GM23248 (cell line): ENCODE measurements around the gene PANX3. TPM values are rescaled to one million over a fixed set of nuclear protein-coding genes. Genes with fewer than 3 reads are reported as not detected.

Experiments
- DNase-seq: peaks from one replicate; pipeline ENCODE4 v3.0.0-alpha.2; 2015
- H2AFZ ChIP-seq: fragments of 200-600 bp; sonication (generic); 2 replicates; pipeline ENCODE4 v1.6.1; 2016; ENCODE audit warnings: antibody characterized with exemption
- H3F3A ChIP-seq: fragments of 200-600 bp; sonication (generic); 2 replicates; pipeline ENCODE4 v1.6.1; 2016; ENCODE audit warnings: mild to moderate bottlenecking, antibody characterized with exemption, mixed run types; ENCODE audit not compliant: insufficient read depth
- H3K27ac ChIP-seq: fragments of 200-600 bp; sonication (generic); 2 replicates; pipeline ENCODE4 v1.5.1; 2016; ENCODE audit warnings: mild to moderate bottlenecking
- H3K27me3 ChIP-seq: fragments of 200-600 bp; sonication (generic); replicated peaks from 2 replicates; pipeline ENCODE4 v1.6.1; 2016; ENCODE audit warnings: mild to moderate bottlenecking; ENCODE audit not compliant: insufficient read depth
- H3K36me3 ChIP-seq: fragments of 200-600 bp; sonication (generic); 2 replicates; pipeline ENCODE4 v1.6.1; 2016; ENCODE audit warnings: low read depth, mild to moderate bottlenecking
- H3K4me1 ChIP-seq: fragments of 200-600 bp; sonication (generic); 2 replicates; pipeline ENCODE4 v1.6.1; 2016; ENCODE audit warnings: mild to moderate bottlenecking; ENCODE audit not compliant: insufficient read depth
- H3K4me2 ChIP-seq: fragments of 200-600 bp; sonication (generic); one replicate; pipeline ENCODE4 v1.6.1; 2016; ENCODE audit warnings: mild to moderate bottlenecking; ENCODE audit not compliant: unreplicated experiment
- H3K4me3 ChIP-seq: fragments of 200-600 bp; sonication (generic); 2 replicates; pipeline ENCODE4 v1.5.1; 2016; ENCODE audit warnings: mild to moderate bottlenecking
- H3K79me2 ChIP-seq: fragments of 200-600 bp; sonication (generic); 2 replicates; pipeline ENCODE4 v1.6.1; 2016; ENCODE audit warnings: mild to moderate bottlenecking; ENCODE audit not compliant: insufficient read depth
- H3K9ac ChIP-seq: fragments of 200-600 bp; sonication (generic); 2 replicates; pipeline ENCODE4 v1.6.1; 2016; ENCODE audit warnings: mild to moderate bottlenecking
- H3K9me2 ChIP-seq: fragments of 200-600 bp; sonication (generic); 2 replicates; pipeline ENCODE4 v1.6.1; 2016; ENCODE audit warnings: mixed run types, mild to moderate bottlenecking, moderate library complexity; ENCODE audit not compliant: insufficient read depth
- H3K9me3 ChIP-seq: fragments of 200-600 bp; sonication (generic); one replicate; pipeline ENCODE4 v1.6.1; 2017; ENCODE audit warnings: low read depth
- H4K20me1 ChIP-seq: fragments of 200-600 bp; sonication (generic); 2 replicates; pipeline ENCODE4 v1.6.0; 2016; ENCODE audit not compliant: insufficient read depth
- EZH2 ChIP-seq: fragments of 200-600 bp; sonication (generic); IDR thresholded peaks from 2 replicates; pipeline ENCODE4 v1.6.1; 2018; ENCODE audit warnings: antibody characterized with exemption, mild to moderate bottlenecking; ENCODE audit not compliant: insufficient read depth, poor library complexity, severe bottlenecking
- EZH2phosphoT487 ChIP-seq: fragments of 200-600 bp; sonication (generic); IDR thresholded peaks from 2 replicates; pipeline ENCODE4 v1.6.1; 2018; ENCODE audit warnings: antibody characterized with exemption, moderate library complexity, mild to moderate bottlenecking, low read depth; ENCODE audit not compliant: insufficient read depth
- WGBS, 2 experiments: methylation state at CpG; one replicate each; pipeline ENCODE4 v1.1.6; 2015 to 2017; ENCODE audit warnings: low lambda C conversion rate in 2 of 2, low coverage in 1 of 2; ENCODE audit errors: missing lambda C conversion rate in 2 of 2; 5-methylcytosine and 5-hydroxymethylcytosine counted together
- in situ Hi-C: fragments of 300-500 bp; cut with MboI; formaldehyde crosslinking; loops from 2 replicates; pipeline ENCODE4 v1.15.0; 2020
- polyA plus RNA-seq: library from polyadenylated mRNA; unstranded; fragments of >200 nt; fragmentation: Nextera tagmentation; extraction: Ambion mirVana; gene quantifications from 2 replicates; pipeline ENCODE4 v1.2.1, GENCODE V29; 2016
- total RNA-seq: library from RNA; depleted of rRNA; stranded (reverse); fragments of >200 nt; shearing (Covaris generic); gene quantifications from 2 replicates; pipeline ENCODE4 v1.2.3, GENCODE V29; 2014

Gene PANX3
- total and polyA plus RNA-seq, 2 experiments from 2014 or later = not detected

DNA sequence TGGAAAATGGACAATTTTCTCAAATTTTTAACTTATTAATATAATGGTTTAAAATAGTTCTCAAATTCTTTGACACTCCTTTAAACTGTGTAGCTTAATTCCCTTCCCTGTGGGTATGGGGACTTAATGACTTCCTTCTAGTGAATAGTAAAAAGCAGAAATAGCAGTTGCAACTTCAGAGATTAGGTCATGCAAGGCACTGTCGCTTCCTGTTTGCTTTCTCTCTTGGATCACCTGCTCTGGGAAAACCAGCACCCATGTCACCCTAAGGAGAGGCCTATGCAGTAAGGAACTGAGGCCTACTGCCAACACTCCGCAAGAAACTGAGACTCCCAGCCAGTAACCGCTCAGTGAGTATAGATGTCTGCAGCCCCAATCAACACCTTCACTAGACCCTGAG is 5.5 kb upstream of the PANX3 start:
- H3K4me3 ChIP-seq = no peak overlapping the region
- no peak overlapping the region for H3K27ac ChIP-seq
- no peaks in the 10 kb centered on the region for H3K36me3 ChIP-seq
- TF ChIP-seq EZH2phosphoT487 = no peak
- TF ChIP-seq EZH2 = no peak
- no peak overlapping the region for H3K9ac ChIP-seq
- DNase-seq = no peak
- peaks cover 19% of the 10 kb centered on the region for H3F3A ChIP-seq
- H3K9me3 ChIP-seq = no peaks in the 10 kb centered on the region
- peaks cover 13% of the 10 kb centered on the region; the same call in 1 of the 2 replicates for H3K4me1 ChIP-seq
- 86 to 97% methylated on average over 3 of the region's 3 CpGs for WGBS, 2 experiments
- H3K4me2 ChIP-seq = no peak overlapping the region
- no peaks in the 10 kb centered on the region for H3K79me2 ChIP-seq
- no peaks in the 10 kb centered on the region for H3K9me2 ChIP-seq
- in situ Hi-C loops = no loop called here
- no peak overlapping the region for H2AFZ ChIP-seq
- H3K27me3 ChIP-seq = no peaks in the 10 kb centered on the region
- H4K20me1 ChIP-seq = no peaks in the 10 kb centered on the region

DNA sequence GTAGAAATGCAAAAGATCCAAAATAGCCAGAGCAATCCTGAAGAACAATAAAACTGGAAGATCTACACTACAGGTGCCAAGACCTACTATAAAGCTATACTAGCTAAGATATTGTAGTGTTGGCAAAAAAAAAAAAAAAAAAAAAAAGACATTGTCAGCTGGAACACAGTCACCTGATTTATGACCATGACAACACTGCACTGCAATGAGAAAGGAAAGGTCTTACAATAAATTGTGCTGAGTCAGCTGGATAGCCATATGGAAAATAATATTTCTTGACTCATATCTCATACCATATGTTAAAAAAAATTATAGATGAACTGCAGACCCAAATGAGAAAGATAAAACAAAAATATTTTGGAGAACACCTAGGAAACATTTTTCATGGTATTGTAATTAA is 3.1 kb upstream of the PANX3 start:
- Histone ChIP-seq H3K9me2 (no peaks in the 10 kb centered on the region), H3K4me3 (no peak overlapping the region), H3F3A (no peaks in the 10 kb centered on the region), H2AFZ (no peak overlapping the region), H3K27ac (no peak overlapping the region), H3K4me1 (no peaks in the 10 kb centered on the region), H3K9me3 (no peaks in the 10 kb centered on the region), H3K4me2 (no peak overlapping the region), H3K9ac (no peak overlapping the region), H4K20me1 (no peaks in the 10 kb centered on the region), H3K79me2 (no peaks in the 10 kb centered on the region), H3K27me3 (no peaks in the 10 kb centered on the region), H3K36me3 (no peaks in the 10 kb centered on the region)
- no peak for TF ChIP-seq EZH2
- TF ChIP-seq EZH2phosphoT487 = no peak
- in situ Hi-C loops = no loop called here
- DNase-seq = no peak

DNA sequence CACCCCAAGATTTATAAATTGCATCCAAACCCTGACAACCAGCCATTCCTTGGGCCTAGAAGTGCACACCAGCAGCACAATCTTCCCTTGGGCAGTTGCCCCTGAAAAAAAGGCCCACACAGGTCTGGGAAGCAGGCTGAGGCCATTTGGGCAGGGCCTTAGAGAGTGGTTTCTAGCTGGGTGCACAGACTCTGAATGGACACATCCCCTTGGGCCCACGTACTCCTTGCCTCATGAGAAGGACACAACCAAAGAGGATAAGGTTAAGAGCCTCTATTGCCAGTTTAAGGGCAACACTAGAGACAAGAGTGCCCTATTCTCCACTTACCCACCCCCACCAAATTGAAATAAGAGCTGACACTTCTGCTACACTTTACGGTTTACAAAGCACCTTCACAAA is 933 bp upstream of the PANX3 start:
- no peak for TF ChIP-seq EZH2
- TF ChIP-seq EZH2phosphoT487 = no peak
- Histone ChIP-seq H3F3A (no peaks in the 10 kb centered on the region), H3K27me3 (no peaks in the 10 kb centered on the region), H3K4me3 (no peak overlapping the region), H3K79me2 (no peaks in the 10 kb centered on the region), H3K4me2 (no peak overlapping the region), H3K9ac (no peak overlapping the region), H2AFZ (no peak overlapping the region), H3K9me3 (no peaks in the 10 kb centered on the region), H3K36me3 (no peaks in the 10 kb centered on the region), H4K20me1 (no peaks in the 10 kb centered on the region), H3K9me2 (no peaks in the 10 kb centered on the region), H3K4me1 (no peaks in the 10 kb centered on the region), H3K27ac (no peak overlapping the region)
- WGBS, 2 experiments = 58 to 64% methylated on average over 2 of the region's 2 CpGs
- in situ Hi-C loops = no loop called here
- DNase-seq = no peak

DNA sequence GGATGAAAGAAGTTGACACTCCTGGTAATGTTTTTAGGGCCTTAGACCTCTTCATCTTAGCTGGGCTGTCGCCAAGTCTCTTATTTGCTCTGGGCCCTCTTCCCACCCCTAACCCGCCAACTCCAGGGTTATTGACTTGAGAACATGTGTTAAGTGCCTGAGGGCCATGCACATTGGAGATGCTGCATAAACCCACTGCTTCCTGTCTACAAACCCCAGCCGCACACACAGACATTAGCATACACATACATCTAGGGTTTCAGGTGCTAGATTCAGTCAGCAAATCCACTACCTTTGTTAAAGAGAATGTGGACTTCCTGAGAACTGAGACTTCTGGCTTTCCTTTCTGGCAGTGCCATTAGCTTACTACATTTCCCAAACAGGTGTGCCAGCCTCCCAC is 817 bp downstream of the PANX3 start:
- Histone ChIP-seq H3K27me3 (0 out of 2 replicates have a peak, but pooled peaks cover 1% of the 10 kb centered on the region), H3F3A (no peaks in the 10 kb centered on the region)
- in situ Hi-C loops = no loop called here

More for the DNA sequence above, 817 bp downstream of the PANX3 start:
- Histone ChIP-seq H3K9me2 (no peaks in the 10 kb centered on the region), H4K20me1 (no peaks in the 10 kb centered on the region), H3K4me2 (no peak overlapping the region), H3K36me3 (no peaks in the 10 kb centered on the region), H3K27ac (no peak overlapping the region), H3K9me3 (no peaks in the 10 kb centered on the region), H3K4me1 (no peaks in the 10 kb centered on the region), H2AFZ (no peak overlapping the region), H3K4me3 (no peak overlapping the region), H3K79me2 (no peaks in the 10 kb centered on the region), H3K9ac (no peak overlapping the region)
- no peak for TF ChIP-seq EZH2phosphoT487
- no peak for TF ChIP-seq EZH2
- no peak for DNase-seq
- 28 to 49% methylated on average over 3 of the region's 3 CpGs for WGBS, 2 experiments
